A204.1 (cell line): Measurements from ENCODE around the gene UBE2QL1.

Experiments used
- FAIRE-seq: peaks from 2 replicates; lab custom pipeline; 2012; peaks lifted over from hg19 to GRCh38; lab: Jason Lieb, UNC

The UBE2QL1 gene

DNA sequence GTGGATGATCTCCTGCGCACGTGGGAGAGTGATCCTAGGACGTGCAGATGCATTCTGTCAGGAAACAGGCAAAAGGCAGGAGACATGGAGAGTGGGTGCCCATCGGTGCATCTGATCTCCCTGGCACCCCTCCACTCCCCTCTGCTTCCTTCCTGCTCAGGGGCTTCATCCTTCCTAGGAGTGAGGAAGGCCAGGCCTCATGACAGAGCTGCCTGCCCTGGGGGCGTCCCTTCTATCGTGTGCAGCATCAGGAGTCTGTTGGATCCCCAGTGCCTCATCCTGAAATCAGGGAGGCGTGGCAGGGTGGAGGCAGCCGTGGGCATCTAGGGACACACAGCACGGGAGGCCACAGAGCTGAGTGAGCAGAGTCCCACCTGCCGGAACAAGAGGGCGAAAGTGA lies 30.1 kb downstream of the UBE2QL1 start:
- no peak for FAIRE-seq

DNA sequence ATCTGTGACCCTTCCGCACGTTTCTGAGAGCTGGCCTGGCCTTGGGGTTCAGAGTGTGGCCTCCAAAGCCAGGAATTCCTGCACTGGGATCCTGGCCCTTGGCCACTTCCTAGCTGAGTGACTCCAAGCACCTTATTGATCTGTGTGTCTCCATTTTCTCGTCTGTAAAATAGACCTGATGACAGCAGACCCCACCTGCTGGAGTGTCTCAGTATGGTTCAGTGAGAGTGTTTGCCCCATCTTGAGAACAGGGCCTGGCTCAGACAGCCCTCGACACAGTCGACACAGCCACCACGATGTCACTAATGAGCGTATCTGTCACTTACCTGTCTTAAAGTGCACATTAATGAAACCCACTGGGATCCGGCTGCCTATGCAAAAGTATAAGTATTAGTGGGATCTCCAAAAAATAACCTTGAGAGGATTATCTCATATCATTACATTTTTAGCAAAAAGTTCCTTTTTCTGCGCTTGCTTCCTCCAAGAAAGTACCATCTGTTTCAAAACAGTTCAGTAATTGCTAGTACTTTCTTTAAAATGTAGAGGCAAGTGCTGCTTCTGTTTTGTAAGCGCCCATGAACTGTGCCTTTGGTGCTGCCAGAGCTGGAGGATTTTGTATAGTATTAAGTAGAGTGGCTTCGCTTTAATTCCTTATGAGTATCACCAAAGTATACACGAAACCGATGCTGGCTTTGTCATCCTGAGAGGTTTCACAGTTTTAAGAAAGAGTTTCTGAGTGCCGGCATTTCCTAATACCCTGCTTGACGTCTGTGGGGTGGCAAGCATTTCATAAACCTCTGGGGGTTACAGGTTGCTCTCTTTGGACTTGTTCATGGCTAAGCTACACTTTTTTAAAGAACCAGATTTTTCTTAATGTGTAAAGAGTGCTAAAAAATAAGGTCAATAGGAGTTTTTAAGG lies 31.7 kb downstream of the UBE2QL1 start:
- no peak for FAIRE-seq

DNA sequence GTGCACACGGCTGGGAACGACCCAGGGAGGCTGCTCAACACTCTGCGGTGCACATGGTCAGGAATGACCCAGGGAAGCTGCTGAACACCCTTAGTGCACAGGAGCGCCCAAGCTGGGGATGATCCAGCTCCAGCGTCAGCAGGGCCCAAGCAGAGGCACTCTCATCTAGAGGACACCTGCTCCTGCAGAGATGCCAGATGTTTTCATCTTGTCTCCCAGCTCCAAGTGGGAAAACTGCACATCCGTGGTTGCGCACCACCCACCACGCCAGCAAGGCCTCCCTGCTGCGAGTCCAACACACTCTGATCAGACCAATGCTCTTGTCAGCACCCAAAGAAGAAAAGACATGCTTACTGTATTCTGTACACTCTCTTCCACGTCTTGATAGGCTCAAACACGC lies 34.1 kb downstream of the UBE2QL1 start:
- FAIRE-seq: no peak

DNA sequence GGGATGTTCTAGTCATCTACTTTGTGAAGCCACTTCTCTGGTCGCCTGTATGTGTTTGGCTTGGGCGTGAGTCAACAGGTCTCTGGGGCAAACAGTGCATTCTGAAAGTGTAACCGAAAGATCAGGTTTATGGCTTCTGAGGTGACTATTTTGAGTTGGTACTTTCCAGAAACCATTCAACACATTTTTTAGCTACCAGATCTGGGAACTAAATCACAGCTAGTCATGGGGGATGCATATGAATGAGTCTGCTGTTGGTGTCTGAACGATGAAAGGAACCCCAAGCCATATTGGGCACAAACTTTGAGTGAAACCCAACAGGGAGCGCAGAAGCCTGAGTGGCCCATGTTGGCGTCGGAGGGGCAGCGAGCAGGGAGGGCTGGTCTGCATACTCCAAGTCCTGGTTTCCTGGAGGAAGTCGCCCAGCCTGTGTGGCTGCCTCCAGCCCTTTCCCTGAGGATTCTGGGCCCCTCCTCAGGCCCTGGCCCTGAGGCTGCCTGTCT lies 35.3 kb downstream of the UBE2QL1 start:
- FAIRE-seq: no peak

DNA sequence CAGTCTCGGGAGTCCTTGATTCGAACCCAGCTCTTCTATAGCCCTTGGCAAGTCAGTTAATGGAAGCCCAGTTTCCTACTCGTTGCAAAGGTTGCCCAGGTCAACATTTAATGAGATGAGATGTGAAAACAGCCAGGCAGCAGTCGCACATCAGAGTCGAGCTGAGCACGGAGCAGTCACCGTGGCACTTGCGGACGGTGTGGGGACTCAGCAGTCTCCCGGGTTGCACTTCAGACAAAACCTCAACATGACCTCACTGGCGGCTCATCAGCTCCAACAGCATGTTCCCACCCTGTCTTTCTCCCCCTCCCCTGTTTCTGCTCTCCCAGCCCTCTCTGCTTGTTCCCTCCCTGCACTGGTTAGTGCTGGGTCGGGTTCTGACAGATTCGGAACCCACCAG lies 35.8 kb downstream of the UBE2QL1 start:
- no peak for FAIRE-seq

DNA sequence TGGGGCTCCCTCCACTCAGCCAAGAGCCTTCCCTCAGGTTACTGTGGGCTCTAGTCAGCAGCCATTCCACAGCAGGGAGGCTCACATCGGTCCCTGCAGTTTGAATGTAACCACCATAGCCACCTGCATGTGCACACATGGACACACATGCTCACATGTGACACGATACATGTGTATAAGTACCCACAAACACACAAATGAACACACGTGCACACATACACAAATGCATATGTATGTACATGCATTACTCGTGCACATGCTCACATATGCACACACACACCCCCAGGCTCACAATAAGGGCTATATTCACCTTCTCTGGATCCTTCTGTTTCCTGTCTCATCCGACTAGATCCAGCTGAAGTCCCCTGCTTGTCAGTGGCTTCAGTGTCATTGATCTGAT lies 36.2 kb downstream of the UBE2QL1 start:
- no peak for FAIRE-seq

DNA sequence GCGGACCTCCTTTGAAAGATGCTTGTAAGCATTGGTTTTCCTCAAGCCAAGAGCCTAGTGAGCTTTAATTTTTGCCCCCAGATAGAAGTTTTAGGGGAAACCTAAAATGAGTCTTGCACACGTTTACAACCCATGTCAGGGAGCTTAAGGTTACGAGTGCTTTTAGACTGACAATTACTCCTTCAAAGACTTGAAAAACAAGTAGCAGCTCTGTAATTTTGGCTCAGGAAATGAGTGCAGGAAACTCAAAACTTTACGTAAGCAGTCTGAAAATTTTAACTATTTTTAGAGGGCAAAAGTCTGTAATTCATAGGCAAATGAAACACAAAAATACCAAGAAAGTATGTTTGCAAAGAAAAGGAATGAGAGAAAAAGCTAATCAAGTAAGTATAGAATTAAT lies 36.8 kb downstream of the UBE2QL1 start:
- no peak for FAIRE-seq

DNA sequence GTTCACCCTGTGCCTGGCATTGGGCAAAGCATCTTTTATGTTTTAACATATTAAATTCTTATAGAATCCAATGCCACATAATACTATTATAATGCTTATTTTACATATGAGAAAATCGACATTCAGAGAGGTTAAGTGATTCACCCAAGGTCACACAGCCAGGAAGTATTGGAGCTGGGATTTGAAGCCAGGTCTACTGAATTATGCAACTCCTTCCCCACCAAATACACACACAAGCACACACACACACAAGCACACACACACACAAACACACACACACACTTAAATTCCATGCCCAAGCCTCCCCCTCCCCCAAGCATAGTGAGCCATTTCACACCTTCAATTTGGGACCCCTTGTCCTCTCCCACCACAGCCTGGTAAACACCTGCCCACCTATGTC lies 37.4 kb downstream of the UBE2QL1 start:
- FAIRE-seq: no peak

DNA sequence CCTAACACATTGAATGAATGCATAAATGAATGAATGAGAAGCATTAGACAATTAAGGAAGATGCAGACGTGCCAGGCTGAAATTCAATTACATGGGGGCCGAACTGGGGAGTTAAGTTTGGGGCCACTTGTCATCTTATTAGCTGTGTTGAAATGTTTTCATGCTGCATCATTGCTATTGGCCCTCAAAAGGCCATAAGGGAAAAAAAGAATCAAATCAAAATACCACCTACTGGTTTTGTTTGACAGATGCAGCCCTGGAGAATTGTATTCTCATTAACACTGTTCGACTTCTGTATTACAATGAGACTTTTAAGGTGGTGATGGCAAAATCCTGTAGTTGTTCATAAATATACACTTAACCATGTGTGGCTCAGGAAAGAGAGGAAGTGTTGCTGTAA lies 38.4 kb downstream of the UBE2QL1 start:
- FAIRE-seq: no peak

DNA sequence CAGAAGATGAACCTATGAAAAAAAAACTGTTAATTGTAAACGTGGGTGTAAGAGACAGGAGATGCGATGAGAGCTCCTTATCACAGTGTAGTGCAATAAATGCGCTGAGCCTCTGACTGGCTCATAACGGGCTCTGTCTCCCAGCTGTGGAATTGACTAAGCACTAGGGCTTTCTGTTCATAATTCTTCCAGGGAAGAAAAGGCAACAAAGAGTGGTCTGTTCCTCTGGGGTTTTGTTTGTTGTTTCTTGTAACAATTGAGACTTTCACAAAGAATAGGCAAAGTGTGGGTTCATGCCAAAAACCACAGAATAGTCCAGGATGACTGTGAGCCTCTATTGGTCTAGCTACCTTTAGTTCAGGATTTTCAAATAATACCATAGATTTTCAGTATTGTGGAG lies 39.4 kb downstream of the UBE2QL1 start:
- FAIRE-seq: no peak

DNA sequence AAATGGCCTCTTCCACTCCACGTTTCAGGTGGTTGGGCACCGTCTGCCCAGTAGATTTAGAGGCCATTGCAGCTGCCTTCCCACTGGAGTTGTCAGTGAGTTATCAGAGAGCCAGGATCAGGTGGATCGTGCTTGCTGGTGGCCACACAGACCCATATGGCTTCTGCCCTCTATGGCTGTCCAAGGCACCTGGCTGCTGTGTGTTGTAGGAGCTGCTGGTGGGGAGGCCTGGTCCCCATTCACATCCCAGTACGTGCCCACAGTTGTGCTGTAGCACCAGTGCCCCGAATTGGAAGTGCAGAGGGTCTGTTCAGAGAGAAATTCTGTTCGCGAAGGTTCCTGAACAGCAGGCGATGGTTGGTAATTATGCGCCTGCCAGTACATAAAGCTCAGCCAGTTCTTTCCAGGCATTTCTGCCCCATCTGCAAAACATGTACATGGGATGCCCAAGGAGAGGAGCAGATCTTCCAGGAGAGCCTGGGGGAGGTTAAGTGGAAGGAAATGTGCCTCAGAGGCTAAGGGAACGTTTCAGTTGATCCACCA lies 41.1 kb downstream of the UBE2QL1 start:
- FAIRE-seq: no peak

DNA sequence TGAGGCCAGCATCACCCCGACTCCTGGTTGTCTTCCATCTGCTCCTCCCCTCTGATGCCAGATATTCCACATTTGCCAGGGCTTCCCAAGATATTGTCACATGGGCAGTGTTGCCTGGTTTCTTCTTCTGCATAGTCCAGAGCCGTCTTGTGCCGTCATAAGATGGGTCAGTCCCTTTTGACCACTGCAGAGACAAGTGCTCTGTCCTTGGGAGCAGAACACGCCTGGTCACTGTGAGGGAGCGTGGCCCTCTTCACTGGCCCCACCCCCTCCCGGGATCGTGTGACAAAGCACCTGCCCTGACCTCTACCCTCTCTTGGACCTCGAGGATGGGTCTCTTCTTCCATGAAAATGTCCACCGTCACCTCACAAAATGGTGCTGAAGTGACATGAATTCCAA lies 41.6 kb downstream of the UBE2QL1 start:
- FAIRE-seq: no peak

DNA sequence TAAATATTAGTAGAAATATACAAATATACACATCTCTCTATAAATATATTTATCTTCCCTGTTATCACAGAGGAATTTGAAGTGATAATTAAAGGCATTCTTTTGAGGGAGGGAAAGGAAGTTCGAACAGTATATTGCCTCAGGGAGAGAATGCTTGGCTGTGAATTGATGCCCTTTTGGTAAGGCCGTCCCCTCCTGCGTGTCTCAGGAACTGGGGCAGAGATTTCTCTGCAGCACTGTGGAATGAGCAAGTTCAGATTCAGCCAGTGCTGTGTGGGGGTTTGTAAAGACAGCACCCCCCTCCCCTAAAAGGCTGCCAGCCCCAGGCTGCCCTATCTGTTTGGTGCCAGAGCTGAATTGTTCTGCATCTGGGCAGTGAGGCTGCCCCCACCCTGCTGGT lies 42.0 kb downstream of the UBE2QL1 start:
- no peak for FAIRE-seq

DNA sequence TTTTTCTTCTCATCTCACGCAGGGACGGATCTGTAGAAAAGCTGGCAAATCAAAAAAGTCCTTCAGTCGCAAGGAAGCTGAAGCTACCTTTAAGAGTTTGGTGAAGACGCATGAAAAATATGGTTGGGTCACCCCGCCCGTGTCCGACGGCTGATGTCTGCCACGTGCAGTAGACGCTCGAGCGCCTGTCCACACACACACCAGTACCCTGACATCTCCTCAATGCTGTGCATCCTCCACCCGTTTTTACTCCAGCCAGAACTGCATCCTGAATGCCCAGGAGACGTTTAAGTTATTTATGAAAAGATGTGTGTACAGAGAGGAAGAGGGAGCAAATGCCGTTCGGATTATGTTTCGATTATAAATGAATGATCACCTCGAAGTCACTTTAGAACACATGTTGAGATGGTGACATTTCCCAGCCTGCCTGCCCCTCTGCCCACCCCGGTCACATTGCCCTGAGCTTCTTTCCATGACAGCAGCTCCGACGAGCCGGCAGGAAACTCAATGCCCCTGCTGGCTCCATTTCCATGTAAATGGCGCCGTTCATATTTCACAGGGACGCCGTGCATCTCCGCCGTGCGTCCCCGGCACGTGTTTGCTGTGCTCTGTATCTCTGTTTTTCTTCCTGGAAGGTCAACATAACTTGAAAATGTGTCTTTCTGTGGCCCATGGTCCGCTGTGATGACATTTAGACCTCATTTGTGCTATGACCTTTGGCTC lies 42.7 kb downstream of the UBE2QL1 start:
- FAIRE-seq: no peak

DNA sequence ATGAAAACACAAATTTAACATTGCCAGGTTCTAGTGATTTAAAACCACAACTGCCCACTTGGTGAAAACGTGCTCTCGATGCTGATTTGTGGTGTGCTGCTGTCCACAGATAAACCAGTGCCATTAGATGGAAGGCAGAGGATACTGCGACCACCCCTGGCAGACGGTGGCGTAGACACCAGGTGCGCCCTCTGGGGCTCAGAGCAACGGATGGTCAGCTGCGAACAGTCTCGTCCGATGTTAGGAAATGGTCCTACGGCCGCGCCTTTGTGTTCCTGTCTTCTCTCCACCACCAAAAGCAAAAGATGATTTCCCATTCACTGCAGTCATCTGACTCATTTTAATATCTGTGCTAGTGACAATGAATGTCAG lies 43.2 kb downstream of the UBE2QL1 start:
- FAIRE-seq: no peak

DNA sequence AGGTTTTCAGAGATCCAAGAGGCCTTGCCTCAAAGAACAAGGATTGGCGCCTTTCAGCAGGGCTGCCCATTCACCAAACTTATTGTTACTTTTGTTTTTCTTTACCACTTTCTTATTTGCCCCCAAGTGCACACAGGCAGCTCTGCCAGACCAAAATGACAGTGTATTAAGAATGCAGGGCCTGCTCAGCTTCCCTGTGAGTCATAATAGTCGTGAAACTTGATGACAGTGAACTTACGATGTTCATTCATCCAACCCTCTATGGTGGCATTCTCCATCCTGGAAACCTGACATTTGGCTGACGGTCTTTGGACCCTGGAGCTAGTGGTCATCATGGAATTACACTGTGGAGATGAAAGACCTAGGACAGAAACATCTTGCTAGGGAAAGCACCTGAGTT lies 44.3 kb downstream of the UBE2QL1 start:
- no peak for FAIRE-seq

DNA sequence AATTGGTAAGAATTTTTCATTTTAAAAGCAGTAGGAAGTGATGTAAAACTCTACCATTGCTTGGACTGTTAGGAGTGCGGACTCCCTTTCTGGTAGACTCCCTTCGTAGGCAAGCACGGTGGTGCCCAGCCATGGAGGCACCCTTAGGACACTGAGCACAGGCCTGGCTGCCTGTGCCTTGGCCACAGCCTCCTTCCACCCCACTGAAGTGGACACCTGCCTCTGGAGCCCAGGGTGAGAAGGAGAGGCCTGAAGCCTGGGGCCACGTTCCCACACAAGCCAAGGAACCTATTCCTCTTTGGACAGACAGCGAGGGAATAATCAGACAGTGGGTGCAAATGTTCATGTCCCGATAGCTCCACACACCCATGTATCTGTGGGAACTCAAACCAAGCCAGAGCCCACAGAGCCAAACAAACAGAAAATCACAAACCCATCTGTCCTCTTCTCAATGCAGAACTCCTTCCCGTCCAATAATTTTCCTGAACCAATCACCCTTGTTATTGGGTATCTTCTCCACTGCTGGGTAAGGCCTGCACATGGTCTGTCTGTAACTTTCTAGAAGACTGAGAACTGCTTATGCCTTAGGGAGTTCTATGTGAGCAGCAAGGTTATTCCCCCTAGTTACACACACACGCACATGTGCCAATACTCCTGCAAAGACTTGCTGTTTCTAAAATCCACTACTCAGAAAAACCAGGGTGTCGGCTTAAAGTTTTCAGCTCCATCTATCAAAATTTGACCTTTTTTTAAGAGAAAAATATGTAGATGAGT lies 45.2 kb downstream of the UBE2QL1 start:
- FAIRE-seq: no peak

DNA sequence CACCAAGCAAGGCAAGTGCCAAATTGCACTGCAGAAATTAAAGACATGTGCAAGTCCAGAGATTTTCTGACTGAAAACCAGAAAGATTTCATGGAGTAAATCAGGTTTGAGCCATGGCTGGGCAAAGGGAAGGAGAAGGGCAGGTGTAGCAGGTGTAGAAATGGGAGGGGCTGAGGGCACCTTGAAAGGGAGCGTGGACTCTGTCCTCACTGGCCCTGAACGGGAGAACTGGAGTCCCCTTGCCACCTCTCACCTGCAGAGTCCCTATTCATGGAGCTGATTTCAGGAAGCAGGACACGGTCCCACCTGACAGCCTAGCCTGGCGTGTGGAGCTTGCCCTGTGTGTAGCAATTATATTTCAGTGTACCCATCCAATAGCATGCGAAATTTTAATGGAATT lies 46.3 kb downstream of the UBE2QL1 start:
- no peak for FAIRE-seq

DNA sequence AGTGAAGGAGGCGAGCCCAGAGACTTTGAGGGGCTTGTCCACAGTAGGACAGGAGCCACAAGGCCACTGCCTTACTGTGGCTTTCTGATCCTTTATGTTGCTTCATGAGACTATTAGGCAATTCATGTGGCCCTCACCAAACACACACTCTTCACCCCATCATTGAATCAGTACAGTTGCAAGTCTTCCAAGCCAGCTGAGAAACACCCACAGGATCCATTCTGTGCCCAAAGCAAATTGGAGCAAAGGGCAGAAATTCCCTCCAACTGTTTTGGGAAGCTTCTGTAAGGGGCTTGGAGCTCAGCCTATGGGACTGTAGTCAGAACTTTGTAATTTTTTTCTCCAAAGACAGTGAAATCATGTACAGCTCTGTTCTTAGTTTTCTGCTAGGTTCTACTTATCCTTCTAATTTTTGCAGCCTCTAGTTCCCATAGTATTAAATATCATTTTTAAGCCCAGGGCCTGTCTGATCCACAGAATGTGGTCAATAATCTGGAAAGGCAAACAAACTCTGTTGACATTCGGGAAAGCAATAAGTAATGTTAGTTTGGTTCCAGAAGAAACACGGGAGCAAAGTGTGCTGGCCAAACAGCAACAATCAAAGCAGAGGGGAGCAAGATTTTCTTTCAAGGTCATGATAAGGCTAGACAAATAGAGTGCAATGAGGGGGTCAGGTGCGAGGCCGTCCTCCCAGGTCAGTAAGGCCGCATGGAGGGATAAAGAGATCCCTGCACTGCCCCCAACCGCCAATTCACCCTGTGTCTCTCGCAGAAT lies 47.0 kb downstream of the UBE2QL1 start:
- FAIRE-seq: no peak

DNA sequence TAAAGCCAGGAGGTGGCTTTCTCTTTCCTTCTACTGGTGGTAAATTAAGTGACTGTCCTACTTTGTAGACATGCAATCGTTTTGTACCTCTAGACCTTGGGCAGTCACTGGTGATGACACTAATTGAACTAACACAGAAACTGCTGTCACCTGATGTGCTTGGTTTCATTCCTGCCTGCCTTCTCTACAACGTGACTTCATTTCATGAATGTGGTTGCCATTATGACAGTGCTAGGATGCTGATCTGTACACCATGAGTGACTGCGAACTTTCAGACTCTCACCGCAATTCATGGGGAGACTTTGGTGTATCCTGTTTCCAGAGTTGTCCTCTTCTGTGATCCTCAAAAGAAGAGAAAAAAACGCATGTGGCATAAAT lies 47.5 kb downstream of the UBE2QL1 start:
- FAIRE-seq: no peak

DNA sequence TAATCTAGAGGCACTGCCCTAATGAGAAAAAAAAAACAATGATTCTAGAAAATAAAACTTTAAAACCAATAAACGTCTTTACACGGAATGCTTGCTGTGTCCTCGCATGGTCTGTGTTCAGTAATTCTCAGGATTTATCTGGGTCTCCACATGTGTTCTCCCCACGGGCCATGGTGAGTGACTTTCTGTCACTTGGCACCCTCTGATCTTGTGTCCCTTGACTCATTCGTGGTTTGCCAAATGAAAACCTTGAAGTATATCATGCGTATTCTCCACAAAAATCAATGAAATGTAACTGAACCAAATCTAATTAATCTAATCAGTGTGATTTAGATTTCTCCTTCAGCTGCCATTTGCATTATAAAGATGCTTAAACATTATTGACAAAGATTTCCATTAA lies 48.0 kb downstream of the UBE2QL1 start:
- FAIRE-seq: no peak

DNA sequence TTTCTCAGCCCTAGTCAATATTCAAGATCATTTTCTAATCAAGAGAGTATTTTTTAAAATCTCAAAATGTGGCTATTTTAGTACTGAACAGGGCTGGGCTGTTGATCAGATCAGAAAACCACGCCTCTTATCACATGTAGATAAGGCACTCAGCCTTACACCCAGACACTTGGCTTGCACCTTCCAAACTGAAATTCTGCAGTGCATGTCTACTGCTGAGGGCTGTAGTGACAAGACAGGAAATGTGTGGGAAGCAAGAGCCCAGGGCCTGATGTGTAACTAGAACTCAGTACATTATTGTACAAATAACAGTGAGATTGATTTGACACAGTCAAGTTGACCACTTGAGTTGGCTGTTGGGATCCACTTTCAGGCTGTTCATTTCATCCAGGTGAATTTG lies 48.6 kb downstream of the UBE2QL1 start:
- no peak for FAIRE-seq
